Lower lobe of right lung (tissue), 2 donors: Measurements from ENCODE around the gene IRS2. TPM values are rescaled to one million over a fixed set of nuclear protein-coding genes. Genes with fewer than 3 reads are reported as not detected.

Experiments
- ATAC-seq, 2 donors: fragments of 200-7000 bp; cut with Tn5 transposase; one replicate each; pipeline ENCODE4 v1.9.1; 2020 to 2022; ENCODE audit warnings: mild to moderate bottlenecking in 2 of 2, moderate library complexity in 2 of 2
- DNase-seq: peaks from one replicate; pipeline ENCODE4 v3.0.0-alpha.2; 2020
- H3K27ac ChIP-seq: fragments of 200-600 bp; one replicate; pipeline ENCODE4 v1.8.0; 2022
- H3K27me3 ChIP-seq: fragments of 200-600 bp; one replicate; pipeline ENCODE4 v1.8.0; 2022; ENCODE audit warnings: low read depth
- H3K36me3 ChIP-seq: fragments of 200-600 bp; one replicate; pipeline ENCODE4 v1.8.0; 2022; ENCODE audit warnings: mild to moderate bottlenecking
- H3K4me1 ChIP-seq: fragments of 200-600 bp; one replicate; pipeline ENCODE4 v1.8.0; 2022
- H3K4me3 ChIP-seq: fragments of 200-600 bp; one replicate; pipeline ENCODE4 v1.8.0; 2022; ENCODE audit warnings: mild to moderate bottlenecking
- H3K9me3 ChIP-seq: fragments of 200-600 bp; one replicate; pipeline ENCODE4 v1.8.0; 2022
- CTCF ChIP-seq: fragments of 200-600 bp; IDR thresholded peaks from one replicate; pipeline ENCODE4 v1.8.0; 2022; ENCODE audit warnings: antibody characterized with exemption, mild to moderate bottlenecking
- intact Hi-C: fragments of 100-400 bp; cut with DNase I; formaldehyde crosslinking; loops from one replicate; pipeline ENCODE4 v1.11.0; 2022
- total RNA-seq: library from RNA; stranded (reverse); fragmentation: NEBNext Ultra II Directional; extraction: Animal tissue kit (Norgen Biotek cat#: 25700); gene quantifications from one replicate; pipeline ENCODE4 v1.2.1, GENCODE V29; 2021
- donor health status: DM: no; HTN: yes; CAD: no; lungs with severe emphysema.

The IRS2 gene
- total RNA-seq, 1 donor from 2014 or later: 34.0 TPM

- H3K27ac ChIP-seq: no peak overlapping the region
- intact Hi-C loops: no loop called here
- ATAC-seq: no peak
These were observed 46.3 kb downstream of the IRS2 start for GRCh38 chr13:109740121-109740520.

GRCh38 chr13:109738298-109738746 is 48.1 kb downstream of the IRS2 start:
- TF ChIP-seq CTCF: no peak
- Histone ChIP-seq H3K27me3 (no peaks in the 10 kb centered on the region), H3K27ac (no peak overlapping the region), H3K4me1 (no peaks in the 10 kb centered on the region), H3K9me3 (no peaks in the 10 kb centered on the region), H3K36me3 (no peaks in the 10 kb centered on the region), H3K4me3 (no peak overlapping the region)
- DNase-seq (no peak), ATAC-seq (peak; percentile 21 to 25)
- intact Hi-C loops: no loop called here

More at GRCh38 chr13:109740121-109740520, 46.3 kb downstream of the IRS2 start:
- H3K9me3 ChIP-seq: no peaks in the 10 kb centered on the region
- peaks cover 16% of the 10 kb centered on the region for H3K4me1 ChIP-seq
- no peaks in the 10 kb centered on the region for H3K27me3 ChIP-seq
- no peaks in the 10 kb centered on the region for H3K36me3 ChIP-seq
- TF ChIP-seq CTCF: no peak
- no peak for DNase-seq
- no peak overlapping the region for H3K4me3 ChIP-seq

GRCh38 chr13:109737606-109738005 is 48.8 kb downstream of the IRS2 start:
- TF ChIP-seq CTCF: no peak
- Histone ChIP-seq H3K36me3 (no peaks in the 10 kb centered on the region), H3K4me3 (no peak overlapping the region), H3K27me3 (no peaks in the 10 kb centered on the region), H3K4me1 (no peaks in the 10 kb centered on the region), H3K9me3 (no peaks in the 10 kb centered on the region), H3K27ac (no peak overlapping the region)
- DNase-seq: no peak
- ATAC-seq: no peak
- intact Hi-C loops: no loop called here

GRCh38 chr13:109737046-109737573 is 49.3 kb downstream of the IRS2 start:
- no peak overlapping the region for H3K4me3 ChIP-seq
- H3K27me3 ChIP-seq: no peaks in the 10 kb centered on the region
- no peak for DNase-seq
- H3K4me1 ChIP-seq: no peaks in the 10 kb centered on the region
- H3K36me3 ChIP-seq: no peaks in the 10 kb centered on the region
- no peak overlapping the region for H3K27ac ChIP-seq
- H3K9me3 ChIP-seq: no peaks in the 10 kb centered on the region
- ATAC-seq: no peak
- TF ChIP-seq CTCF: no peak
- intact Hi-C loops: no loop called here

- Histone ChIP-seq H3K4me3 (no peak overlapping the region), H3K27ac (no peak overlapping the region), H3K9me3 (no peaks in the 10 kb centered on the region), H3K36me3 (no peaks in the 10 kb centered on the region), H3K27me3 (peaks cover 8% of the 10 kb centered on the region), H3K4me1 (no peaks in the 10 kb centered on the region)
- no peak for ATAC-seq
- DNase-seq: no peak
- TF ChIP-seq CTCF: no peak
- intact Hi-C loops: no loop called here
These were observed 50.9 kb downstream of the IRS2 start for GRCh38 chr13:109735436-109735966.
